ENCODE measurements around the gene CELF4. TPM values are rescaled to one million over a fixed set of nuclear protein-coding genes. Genes with fewer than 3 reads are reported as not detected.

The CELF4 gene
- total RNA-seq, 1 donor from 2014 or later = 0.51 TPM

DNA sequence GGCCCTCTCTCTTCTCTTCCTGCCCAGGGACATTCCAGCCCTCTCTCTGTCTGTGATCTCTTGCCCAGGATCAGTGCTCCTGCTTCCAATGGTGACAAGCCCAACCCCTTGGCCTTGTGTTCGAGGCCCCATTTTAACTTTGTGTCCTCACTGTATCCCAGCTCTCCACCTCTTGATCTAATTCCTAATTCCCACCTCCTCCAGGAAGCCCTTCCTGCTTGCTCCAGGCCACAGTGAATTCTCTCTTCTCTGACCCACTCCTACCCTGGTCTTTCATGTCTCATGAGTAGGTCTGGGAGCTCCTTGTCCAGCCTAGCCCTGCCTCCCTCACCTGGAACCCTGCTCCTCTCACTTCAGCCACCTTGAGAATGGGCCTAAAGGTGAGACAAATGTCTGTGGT is 249.1 kb downstream of the CELF4 start:
- DNase-seq = no peak

DNA sequence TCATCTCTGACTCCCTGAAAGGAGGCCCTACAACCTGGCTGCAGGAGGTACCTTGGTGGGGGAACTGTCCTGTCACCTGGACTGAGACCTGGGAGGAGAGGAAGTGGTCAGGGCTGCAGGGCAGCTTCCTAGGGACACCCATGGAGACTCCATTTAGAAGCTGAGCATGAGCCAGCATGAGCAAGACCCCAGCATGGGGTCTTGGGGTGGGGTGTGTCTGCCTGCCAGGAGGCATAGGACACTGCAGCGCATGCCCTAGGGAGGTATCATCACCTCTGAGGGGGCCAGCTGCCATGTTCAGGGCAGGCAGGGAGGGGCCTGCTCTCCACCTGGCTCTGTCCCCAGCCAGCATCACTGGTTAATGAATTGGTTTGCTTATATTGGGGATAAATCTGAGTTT is 249.7 kb downstream of the CELF4 start:
- DNase-seq = no peak

DNA sequence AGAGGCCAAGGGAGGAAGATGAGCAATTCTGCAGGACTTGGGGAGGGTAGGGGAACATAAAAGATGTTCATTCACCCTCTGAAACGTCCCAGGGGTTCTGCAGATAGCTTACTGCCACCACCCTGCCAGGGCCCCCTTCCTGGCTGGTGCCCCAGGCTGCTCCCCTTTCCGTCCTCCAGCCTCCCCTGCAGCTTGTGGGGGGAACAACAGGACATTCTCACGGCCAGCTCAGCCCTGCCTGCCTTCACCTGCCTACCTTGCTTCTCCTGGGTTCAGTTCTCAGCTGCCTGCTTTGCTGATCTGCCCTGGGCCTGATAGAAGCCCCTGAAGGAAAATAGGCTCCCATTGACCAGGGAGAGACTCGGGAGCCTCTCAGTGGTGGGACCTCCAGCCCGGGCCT is 251.1 kb downstream of the CELF4 start:
- DNase-seq = no peak

DNA sequence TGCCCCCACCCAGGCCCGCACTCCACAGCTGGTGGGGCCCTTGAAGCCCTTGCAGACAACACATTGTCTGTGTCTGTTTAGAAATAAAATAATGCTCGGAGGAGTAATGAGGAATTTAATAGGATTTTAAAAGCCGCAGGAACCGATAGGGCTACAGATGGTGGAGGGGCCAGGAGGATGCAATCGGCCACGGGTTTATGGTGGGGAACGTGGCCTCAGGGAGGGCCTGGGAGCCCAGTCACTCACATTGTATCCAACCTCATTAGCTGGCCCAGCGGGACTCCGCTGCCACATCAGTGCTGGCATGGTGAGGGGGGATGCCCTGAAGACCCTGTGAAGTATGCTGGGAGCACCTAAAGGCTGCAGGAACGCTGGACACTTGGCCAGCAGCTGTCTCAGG is 252.0 kb downstream of the CELF4 start:
- DNase-seq = no peak

DNA sequence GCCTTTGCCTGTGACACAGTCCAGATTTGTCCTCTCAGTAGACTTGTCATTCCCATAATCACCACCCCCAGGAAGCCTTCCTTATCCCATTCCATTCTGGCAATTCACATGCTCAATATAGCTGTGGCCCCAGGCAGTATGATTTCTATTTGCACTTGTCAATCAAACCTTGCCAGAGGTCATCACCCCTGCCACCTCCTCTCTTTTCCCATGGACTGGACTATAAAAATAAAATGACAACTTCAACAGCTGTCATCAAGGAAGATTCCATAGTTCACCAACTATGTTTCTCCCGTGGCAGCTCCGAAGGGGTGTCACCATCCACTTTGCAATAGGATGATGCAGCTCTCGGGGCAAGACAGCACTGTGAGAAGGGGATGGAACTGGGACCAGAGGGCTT is 255.7 kb downstream of the CELF4 start:
- DNase-seq = no peak

DNA sequence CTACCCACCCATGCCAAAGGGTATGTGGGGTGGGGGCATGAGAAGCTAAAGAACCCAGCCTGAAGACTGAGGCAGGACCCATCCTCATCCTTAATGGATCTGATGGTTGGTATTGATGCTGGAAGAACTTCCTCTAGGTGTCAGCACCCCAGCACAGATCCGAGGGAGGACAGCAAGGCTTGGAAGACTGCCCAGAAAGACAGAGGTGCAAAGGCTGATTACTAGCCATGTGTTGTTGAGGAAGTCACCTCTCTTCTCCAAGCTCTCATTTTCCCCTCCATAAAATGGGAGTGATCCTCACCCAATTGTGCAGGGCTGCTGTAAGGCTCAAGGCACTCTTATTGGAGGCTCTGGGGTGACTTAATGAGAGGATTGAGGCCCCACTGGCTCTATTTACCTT is 256.5 kb downstream of the CELF4 start:
- no peak for DNase-seq

DNA sequence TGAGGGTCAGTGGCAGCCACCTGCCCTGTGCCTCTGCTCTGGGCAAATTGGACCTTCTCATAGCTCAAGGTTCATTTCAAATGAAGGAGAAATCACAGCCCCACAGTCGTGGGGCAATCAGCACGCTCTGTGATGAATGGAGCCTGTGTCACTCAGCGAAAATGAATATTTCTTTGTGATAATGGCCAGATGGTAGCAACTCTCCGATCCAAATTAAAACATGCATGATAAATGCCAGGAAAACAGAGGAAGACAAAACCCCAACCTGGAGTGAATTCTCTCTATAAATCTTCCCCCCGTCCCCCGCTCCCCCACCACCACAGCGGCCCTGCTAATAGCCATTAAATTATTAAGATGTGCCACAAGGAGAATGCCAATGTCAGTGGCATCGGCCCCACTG is 258.4 kb downstream of the CELF4 start:
- no peak for DNase-seq

DNA sequence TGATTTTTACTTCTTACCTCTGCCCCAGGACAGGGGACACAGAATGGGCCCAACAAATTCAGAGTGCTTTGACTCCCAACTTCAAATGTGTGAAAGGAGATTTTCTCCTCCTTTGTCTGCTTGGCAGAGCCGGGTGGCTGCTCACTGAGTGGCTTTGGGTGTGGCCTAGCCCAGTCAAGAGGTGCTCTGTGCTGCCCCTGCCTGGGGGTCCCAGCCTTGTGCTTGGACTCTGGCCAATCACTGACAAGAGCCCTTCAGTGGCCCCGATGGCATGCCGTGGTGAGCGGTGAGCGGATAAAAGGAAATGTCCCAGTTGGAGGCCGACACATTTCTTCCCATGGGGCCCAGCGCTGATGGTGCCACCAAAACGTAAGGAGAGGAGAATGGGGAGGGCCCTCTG is 259.2 kb downstream of the CELF4 start:
- no peak for DNase-seq

DNA sequence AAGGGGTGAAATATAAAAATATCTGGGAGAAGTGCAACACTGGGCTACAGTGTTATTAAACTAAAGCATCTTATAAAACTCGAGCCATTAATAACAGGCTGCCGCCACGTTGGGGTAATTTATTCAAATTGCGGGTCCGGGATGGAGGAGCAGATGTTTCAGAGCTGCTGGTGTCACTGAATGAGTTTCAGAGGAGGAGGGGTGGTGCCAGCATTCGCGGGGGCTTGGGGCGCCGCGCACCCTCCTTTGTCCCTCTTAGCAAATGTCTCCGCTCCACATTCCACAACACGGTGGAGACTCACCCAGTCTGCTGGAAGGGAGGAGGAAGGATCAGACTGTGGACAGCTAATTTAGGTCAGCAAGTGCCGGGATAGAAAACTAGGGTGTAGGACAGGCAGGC is 260.5 kb downstream of the CELF4 start:
- DNase-seq = no peak

DNA sequence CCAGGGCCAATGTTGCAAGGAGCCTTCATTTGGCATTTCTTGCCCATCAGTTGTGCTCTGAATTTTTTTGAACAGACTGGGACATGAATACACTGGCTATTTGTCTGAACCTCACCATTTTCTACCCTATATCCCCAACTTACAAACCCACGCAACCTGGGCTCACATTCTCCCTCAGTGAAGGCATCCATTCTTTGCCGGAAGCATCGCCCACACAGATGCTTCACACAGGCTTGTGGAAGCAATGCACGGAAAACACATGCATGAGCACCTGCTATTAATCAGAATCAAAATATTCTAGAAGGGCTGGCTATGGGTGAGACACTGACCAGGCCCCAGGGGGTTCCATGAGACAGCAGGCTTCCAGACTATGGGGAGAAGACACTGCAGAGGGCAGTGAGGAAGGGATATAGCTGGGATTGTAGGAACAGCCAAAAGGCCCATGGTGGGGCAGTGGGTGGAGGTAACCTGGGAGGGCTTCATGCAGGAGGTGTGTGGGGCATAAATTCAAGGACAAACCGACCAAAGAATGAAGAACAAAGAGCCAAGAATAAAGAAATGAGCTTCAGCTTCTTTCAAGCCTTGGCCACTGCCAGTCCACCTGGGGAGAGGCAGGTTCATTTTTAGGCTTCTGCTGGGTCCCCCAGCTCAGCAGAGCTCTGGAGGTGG is 261.5 kb downstream of the CELF4 start:
- DNase-seq = no peak

DNA sequence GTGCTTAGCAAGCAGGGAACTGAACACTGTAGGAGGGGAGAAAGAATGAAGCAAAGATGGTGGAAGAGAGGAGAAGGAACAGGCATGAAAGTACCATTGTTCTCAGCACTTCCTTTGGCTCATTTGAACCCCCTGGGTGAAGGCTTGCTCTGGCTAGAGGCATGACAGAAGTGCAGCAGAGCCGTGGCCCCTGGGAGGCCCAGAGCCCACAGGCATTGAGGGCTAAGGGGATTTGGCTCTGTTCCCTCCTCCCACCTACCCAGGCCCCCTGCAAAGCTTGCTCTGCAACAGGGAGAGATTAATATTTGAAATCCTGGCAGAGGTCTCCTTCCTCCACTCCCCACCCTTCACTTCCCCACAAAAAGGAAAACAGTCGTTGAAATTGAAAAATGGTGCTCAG is 262.6 kb downstream of the CELF4 start:
- no peak for DNase-seq

DNA sequence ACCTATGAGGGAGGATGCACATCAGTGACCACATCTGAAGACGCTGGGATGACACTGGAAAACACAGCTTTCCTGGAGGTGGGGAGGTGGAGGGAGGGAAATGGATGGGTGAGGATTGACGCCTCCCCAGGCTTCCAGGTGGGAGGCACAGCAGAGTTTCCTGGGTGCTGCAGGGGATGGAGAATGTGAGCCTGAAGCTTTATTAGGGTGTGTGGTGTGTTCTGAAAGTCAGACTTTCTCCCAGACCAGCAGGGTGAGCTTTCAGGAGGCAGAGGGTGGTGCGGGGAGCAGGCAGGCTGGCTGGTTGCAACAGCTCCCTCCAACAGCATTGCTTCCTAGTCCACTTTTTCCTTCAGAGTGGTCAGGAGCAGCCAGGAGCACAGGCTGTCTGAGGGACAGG is 263.1 kb downstream of the CELF4 start:
- no peak for DNase-seq

DNA sequence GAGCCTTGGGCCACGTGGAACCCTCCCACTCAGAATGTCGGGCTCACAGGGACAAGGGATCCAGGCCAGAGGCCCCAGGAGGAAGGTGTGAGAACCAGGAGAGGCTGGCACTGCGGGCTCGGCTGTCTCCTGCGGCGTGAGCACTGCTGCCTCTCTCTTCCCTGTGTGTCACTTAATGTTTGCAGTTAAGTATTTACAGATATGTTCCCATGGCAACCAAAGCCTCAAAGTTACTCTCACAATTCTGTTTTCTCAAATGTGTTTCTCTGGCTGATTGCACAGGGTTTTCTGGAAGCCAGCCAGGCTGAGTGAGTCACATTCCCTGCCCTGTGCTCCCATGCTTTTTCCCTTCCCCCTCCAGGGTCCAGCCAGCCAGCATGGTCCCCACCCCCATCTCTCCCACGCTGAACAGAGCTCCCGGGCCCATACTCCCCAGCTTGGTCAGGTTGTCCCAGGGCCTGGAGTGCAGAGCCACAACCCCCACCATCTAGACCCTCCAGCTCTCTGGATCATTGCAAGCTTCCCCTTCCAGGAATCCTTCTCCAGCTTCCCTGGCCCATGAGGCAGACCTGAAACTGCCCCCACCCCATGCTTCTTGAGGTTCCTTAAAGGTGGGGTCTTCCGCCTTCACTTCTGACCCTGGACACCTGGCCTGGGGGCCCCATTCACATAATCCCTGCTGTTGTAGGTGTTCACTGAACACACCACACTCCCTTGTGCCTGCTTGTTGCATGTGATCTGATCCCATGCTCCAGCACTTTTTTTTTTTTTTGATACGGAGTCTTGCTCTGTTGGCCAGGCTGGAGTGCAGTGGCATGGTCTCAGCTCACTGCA is 265.9 kb downstream of the CELF4 start:
- peak; percentile 96 for DNase-seq

DNA sequence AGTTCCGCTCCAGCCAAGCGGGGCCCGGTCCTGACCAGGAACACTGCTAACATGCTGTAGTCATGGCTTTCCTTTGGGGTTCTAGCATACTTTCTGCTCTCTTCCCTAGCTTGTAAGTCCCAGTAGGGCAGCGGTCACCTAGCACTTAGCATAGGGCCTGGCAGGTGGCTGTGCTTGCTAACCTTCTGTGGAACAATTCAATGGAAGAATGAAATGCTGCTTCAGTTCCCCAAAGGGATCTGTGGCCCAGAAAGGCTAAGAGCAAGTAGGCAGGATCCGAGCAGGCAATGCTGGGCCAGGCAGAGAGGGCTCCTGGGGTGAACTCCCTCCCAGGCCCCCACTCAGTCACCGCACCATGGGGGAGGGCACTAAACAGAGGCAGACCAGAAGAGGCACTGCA is 266.8 kb downstream of the CELF4 start:
- DNase-seq = no peak

DNA sequence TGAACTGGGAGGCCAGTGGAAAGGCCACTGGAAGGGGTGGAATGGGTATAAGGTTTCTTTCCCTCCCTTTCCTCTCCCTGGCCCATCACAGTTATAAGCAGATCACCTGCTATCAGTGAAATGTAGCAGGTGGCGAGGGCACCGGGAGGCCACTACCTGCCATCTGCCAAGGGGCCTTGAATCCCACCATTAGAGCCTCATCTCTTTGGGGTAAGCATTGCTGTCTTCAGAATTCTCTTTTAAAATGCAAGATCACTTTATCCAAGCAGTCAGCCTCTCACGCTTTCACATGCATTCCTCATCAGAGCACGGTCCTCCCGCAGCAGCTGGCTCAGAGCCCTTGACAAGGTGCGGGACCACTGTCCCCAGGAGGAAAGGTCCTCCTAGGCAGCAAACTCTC is 268.5 kb downstream of the CELF4 start:
- no peak for DNase-seq

DNA sequence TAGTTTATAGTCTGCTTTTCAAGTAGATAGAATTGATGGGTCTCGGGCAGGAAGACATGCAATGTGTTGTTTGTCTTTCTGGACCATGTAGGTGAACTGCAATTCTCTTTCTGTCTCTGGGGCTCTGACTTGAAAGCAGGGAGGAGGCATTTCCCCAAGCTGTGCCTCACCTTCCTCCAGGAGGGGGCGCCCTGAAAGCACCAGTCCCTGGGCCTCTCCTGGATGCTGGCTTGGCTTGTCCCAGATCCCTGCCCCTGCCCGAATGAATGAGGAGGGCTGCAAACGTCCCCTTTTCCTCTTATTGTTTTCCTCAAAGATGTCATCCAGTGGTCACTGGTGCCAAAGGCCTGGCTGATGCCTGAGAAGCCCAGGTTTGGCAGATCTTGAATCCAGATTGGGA is 270.6 kb downstream of the CELF4 start:
- DNase-seq = no peak

DNA sequence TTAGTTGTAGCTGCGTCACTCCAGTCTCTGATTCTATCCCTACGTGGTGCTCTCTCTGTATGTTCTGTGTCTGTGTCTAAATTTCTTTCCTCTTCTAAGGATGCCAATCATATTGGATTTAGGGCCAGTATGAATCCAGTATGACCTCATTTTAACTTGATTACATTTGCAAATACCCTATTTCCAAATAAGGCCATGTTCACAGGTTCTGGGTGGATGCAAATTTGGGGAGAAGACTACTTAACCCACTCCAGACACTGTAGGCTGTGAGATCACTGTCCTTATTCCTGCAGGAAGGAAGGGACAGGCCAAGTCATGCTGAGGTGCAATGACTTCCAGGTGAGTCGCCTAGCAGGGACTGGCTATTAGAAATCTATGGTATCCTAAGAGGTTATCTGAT is 272.2 kb downstream of the CELF4 start:
- DNase-seq = no peak

DNA sequence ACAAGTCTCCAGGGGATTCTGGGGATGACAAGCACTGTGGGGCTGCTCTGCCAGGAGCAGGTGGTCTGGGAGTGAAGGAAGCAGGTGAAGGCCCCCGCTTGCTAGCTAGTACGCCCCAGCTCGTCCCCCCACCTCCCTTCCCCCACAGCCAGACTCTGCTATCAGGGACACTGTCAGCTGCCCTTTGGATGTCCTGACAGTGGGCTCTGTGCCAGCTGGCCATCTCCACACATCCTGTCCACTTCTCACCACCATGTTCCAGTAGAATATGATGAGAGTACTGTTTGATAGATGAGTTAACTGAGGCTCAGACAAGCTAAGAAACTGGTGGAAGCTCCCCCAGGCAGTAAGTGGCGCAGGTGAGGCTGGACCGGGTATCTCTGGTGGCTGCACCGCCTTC is 276.2 kb downstream of the CELF4 start:
- no peak for DNase-seq

DNA sequence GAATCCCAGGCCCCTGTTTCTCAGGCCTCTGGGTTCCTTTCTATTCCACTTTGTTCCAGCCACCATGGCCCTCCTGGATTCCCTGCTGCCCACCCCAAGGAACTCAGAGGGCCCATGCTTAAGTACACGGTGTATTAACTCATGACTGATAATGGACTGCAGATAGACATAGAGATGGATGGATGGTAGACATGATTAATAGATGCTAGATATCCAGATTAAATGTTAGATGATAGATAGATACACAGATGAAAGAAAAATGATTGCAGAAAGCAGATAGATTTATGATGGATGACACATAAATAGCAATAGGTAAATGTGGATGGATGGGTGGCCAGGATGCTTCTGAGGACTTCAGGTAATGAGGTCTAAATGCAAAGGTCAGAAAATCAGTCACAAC is 278.0 kb downstream of the CELF4 start:
- no peak for DNase-seq

DNA sequence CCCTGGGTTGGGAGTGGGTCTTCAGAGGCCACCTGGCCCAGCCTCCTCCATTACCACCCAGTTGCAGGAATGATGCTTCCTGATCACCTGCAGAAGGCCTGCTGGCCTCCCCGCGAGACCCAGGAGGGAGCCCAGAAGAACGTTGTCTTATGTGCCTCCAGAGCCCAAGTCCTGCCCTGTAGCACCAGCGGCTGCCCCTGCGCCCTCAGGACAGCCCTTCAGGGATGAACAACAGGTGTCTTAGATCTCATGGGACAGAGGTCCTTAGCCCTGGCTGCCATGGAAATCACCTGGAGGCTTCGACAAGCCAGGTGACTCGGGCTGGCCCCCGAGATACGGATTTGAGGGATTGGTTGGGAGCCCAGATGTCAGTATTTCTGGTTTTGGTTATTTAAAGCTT is 278.8 kb downstream of the CELF4 start:
- DNase-seq = no peak

DNA sequence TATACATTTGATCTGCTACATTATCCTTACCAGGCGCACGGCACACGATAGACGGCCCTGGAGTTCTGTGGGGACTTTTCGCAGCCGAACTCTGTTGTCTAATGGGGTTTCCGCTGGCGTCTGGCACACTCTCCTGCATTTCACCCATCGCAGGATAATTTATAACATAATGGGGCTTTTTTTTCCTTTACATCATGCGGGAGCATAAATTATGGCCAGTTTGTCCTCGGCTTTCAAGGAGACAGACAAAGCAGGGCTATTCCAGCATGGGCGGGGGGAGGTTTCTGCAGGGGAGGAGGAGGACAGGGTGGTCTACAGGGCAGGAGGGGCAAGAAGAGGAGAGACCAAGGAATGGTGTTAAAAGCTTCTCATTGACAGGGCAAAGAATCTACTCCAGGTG is 279.8 kb downstream of the CELF4 start:
- DNase-seq = no peak

DNA sequence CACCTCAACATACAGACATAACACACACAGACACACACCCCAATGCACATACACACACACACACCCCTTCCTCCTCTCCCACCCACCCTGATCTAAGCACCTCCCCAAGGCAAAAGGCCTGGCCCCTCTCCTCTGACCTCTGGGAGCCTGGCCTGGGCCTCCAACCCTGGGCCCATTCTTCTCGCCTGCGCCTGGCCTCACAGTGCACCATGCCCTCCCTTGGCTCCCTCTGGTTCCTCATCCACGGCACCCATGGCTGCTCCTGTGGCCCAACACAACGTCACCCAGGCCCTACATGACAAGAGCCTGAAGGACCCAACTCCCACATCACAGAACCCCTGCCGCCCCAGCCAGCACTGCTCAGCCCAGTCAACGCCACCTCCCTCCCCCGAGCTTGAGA is 281.3 kb downstream of the CELF4 start:
- no peak for DNase-seq

DNA sequence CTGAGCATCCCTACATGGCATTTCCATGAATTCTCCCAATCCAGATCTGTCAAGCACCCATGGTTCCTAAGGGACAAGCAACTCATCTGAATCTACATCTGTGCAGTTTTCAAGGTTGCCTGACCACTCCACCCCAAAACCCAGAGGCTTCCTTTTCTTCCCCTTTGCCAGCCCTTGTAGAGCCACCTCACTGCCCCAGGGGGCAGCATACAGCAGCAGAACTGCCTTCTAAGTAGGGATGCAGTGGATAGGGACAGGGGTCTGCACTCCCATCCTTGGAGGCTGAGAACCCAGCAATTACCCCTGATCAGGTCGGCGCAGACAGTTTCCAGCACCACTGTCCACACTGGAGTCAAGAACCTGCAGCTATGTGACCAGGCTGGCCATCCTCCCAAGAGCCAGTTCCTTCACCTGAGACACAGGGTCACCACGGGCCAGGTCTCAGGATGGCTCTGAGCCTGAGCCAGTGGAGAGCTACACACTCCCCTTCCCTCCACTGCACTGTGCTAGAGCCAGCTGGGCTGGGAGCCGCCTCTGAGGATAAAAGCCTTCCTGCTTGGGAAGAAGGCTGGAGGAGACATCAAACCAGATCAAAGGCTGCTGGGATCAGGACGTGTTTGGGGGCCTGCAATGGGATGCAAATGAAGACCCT is 283.1 kb downstream of the CELF4 start:
- no peak for DNase-seq
